Activated CD4-positive, alpha-beta T cell treated with anti-CD3 and anti-CD28 coated beads, Interleukin-2, amount 50 U/mL, for 16 hours (primary cell): ENCODE measurements around the gene EMX2.
"Not testable (repeated sequence)": the region's sequence is repeated elsewhere in the genome, so short reads cannot be mapped to it uniquely, and the experiment has no call there.

Experiments
- DNase-seq: peaks from one replicate; pipeline ENCODE4 v3.0.0-alpha.2; 2020

EMX2 gene

DNA sequence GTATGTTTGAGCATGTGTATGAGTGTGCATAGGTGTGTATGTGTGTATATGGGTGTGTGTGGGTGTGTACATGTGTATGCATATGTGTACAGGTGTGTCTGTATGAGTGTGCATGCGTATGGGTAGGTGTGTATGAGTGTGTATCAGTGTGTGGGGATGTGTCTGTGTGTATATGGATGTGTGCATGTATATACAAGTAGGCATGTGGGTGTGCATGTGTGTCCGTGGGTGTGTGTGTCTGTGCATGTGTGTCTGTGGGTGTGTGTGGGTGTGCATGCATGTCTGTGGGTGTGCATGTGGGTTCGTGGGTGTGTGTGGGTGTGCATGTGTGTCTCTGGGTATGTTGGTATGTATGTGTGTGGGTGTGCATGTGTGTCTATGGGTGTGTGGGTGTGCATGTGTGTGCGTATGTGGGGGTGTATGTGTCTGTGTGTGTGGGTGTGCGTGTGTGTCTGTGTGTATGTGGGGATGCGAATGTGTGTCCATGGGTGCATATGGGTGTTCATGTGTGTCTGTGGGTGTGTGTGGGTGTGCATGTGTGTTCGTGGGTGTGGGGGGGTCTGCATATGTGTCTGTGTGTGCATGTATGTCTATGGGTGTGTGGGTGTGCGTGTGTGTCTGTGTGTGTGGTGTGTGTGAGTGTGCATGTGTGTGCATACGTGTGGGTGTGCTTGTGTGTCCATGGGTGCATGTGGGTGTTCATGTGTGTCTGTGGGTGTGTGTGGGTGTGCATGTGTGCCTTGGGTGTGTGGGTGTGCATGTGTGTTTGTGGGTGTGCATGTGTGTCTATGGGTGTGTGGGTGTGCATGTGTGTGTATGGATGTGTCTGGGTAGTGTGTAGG, 20.6 kb downstream of the EMX2 start:
- DNase-seq = no peak

DNA sequence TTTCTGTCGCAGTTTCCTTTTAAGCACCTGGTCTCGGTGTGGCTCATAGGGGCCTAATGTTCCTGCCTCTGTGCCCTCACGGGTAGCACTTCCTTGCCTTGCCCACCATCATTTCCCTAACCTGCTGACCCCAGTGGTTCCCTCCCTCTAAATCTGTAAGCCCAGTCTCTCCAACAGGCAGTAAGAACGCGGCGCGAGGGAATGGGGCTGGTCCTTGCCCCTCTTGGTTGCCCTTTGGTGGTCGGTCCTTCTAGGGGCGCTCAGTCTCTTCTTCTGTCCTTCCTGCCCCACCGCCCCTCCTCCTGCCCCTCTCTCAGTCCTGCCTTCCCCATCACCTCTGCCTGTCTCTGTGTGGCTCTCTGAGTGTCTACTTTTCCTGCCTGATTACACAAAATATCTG, 21.2 kb downstream of the EMX2 start:
- DNase-seq = no peak

DNA sequence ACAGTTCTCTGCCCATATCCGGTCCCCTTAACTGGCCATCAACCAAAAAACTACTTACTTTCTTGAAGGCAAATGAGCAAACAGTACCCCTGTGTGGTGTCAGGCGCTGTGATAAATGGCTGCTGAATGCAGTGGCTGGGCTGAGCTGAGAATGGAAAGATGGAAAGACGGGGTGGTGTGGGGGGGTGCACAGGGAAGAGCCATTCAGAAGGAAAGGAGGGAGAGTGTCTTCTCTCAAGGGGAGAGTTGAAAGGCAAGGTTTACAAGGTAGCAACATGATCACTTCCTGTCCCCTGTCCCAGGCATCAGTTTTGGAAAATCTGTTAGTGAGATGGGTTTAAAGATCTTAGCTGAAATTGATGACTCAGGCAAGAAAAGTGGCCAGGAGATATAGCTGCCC, 22.5 kb downstream of the EMX2 start:
- DNase-seq = no peak

DNA sequence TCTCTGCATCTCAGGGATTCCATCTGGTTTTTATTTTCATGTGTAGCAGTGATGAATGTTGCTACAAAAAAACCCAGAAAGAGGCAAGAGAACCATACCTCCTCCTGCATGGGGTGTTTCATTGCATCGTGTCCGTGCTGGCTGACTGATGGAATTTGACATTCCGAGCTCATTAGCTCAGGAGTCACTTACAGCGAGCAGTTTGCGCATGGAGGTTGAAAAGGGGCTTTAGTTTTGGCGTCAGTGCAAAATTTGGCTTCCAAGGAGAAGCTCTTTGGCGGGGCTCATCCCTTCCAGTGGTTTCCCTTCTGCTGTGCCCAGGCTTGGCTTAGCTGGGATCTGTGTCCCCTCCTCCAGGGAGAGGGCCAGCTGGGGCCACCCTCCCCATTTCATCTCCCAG, 25.8 kb downstream of the EMX2 start:
- no peak for DNase-seq

DNA sequence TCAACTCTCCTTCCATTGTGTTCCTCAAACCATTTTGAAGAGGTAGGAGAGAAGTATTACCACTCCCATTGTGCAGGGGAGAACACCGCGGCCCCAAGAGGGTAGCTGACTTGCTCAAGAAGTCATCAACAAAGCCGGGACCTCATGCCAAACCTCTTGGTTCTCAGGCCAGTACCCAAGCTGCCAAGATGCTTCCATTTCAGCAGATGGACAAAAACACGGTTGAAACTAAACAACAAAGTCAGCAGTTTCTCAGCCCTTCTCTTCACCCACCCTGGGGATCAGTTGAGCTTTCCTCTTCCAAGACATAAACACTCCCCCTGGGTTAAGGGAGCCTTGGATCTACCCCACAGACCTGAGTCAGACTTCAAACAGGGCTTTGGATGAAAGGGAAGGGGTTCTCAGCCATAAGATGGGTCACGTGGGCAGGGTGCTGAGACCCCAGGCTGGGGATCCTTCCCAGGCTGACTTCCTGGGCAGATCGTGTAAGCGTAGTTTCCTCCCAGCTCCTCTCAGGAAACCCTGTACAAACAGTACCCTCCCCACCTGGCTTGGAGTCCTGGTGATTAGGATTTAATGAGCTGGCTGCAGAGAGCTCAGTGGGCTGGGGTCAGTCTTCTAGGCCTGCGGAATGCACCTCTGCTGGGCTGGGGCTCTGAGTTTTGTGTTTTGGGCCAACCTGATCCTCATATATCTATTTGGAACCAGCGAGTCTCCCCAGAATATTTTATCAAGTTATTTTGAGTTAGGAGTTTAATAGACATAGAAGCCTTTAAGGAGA, 27.3 kb downstream of the EMX2 start:
- no peak for DNase-seq

DNA sequence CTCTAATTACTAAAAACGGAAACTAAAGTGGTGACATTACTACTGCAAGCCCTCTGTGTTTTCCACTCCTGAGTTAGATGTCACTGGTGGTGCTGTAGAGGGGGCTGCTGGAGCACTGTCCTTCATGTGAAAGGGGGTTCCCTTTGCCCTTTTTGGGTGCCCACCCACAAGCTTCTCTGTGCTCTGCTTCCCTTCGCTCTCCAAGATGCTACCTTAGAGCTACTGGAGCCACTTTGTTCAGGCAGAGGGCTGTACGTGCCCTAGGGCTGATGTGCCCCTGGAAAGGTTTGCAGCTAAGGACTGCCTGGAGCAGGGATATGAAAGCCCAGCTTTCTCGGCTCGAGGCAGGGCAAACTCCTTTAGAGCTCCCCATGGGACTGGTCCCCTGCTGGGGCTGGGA, 28.3 kb downstream of the EMX2 start:
- DNase-seq = no peak

DNA sequence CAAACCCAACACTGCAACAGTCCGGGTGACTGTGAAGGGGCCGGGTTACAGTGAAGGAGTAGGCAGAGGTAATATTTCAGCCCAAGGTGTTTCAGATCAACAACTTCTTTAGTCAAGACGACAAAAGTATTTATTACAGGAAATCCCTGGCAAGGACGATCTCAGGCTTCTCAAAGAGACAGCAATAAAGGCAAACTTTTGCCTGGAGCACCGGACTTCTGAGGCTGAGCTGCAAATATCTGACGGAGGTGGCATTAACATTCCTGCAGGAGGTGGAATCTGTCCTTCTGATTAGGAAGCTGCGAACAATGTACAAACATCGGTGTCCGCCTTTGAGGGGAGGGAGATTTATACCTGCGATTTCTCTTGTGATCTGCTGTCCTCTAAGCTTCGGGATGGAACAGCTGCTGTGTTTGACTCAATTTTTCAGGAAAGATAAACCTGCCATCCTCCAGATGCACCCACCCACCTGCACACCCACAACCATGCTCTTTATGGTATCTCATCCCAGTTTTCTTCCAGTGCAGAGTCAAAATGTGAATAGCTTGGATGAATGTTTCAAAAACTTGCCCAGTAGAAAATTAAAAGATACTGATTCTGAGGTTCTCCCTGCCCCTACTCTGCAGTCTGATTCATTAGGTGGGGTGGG, 32.1 kb downstream of the EMX2 start:
- DNase-seq = no peak

DNA sequence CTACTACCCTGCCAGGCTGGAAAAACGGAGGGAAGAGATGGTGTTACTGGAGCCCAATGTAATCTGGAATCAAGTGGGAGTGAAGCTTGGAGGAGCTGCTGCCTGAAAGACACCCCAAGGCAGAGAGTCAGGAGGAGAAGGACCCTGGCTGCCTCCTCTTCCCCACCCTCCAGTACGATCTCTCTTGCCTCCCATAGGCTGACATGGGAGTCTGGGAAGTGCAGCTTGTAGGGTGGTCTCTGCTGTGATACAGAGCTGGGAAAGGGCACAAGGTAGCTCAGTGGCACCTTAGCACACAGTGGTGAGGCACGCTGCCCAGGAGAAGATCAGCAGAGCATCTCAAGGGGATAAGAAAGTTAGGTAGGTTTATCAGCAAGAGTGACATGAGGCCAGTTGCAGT, 35.9 kb downstream of the EMX2 start:
- DNase-seq = no peak

DNA sequence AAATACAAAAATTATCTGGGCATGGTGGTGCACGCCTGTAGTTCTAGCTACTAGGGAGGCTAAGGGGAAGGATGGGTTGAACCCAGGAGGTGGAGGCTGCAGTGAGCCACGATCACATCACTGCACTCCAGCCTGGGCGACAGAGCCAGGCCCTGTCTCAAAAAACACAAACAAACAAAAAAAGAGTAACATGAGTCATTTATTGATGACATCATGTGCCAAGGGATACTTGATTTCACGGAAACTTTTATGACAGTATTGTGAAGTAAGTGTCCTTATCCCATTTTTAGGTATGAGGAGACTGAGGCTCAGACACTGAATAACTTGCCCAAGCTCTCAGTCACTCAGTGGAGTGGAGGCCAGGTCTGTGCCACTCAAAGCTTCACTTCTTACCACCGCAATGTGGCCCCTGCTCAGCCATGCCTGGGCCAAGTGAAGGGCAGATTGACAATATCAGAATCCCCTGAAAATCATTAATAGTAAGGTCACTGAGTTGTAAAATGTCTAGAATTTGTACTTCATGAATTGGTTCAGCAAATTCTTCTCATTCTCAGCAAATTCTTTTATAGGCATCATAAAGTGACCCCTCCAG, 36.5 kb downstream of the EMX2 start:
- DNase-seq = no peak

DNA sequence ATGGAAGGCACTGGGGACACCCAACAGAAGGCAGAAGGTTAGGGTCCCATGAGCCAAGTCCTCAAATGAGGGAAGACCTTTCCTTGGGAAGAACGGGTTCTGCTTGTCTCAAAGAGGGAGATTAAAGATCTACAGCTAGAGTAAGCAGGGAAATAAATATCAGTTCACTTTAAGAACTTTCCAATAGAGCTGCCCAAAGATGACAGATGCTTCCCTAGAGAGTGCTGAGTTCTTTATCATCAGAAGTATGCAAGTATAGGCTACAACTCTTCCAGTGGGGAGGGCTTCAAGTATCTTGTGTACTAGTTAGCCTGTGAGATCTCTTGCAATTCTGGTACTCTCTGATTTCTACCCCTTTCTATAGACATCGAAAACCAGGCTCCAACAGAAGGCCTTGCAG, 39.4 kb downstream of the EMX2 start:
- DNase-seq = no peak

DNA sequence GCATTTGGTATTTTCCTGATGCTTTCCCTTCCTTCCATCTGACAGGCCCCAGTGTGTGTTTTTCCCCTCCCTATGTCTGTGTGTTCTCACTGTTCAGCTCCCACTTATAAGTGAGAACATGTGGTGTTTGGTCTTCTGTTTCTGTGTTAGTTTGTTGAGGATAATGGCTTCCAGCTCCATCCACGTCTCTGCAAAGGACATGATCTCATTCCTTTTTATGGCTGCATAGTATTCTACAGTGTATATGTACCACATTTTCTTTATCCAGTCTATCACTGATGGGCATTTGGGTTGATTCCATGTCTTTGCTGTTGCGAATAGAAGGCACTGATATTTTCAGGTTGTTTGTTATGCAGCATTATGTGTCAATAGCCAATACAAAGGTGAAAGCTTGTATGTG, 42.3 kb downstream of the EMX2 start:
- DNase-seq = not testable (repeated sequence)

DNA sequence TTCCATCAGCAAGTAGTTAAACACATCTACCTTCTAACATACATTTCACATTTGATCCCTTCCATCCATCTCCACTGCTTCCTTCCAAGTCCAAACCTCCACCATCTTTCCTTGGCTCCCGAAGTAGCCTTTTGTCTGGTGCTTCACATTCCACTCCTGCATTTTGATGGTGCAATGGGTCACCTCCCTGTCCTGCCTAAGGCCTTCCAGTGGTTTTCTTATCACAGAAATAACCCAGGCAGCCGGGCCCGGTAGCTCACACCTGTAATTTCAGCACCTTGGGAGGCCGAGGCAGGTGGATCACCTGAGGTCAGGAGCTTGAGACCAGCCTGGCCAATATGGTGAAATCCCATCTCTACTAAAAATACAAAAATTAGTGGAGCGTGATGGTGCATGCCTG, 44.5 kb downstream of the EMX2 start:
- no peak for DNase-seq

DNA sequence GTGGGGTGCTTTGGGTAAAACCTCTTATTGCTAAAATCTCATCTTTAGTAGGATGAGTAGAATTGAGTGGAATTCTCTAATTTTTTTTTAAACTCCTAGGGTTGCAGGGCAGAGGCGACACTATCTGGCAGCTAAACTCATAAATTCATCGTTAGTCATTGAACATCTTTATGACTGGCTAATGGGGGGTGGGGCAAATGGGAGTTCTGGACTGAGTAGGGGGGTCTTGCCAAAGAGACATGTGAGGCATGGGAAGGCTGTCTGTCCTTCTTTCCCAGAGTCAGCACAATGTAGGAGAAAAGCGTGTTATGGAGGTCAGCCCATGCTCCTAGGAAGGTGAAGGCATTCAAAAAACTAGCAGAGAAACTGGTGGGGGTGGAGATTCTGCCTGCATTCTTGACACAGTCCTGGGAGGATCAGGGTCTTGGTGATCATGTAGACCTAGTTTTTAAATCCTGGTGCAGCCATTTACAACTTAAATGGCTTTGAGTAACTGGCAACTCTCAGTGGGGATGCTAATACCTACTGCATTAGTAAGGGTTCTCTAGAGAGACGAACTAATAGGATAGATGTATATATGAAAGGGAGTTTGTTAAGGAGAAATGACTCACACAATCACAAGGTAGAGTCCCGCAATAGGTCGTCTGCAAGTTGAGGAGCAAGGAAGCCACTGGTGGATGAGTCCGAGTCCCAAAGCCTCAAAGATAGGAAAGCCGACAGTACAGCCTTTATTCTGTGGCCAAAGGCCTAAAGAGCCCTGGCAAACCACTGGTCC, 47.7 kb downstream of the EMX2 start:
- DNase-seq = no peak

DNA sequence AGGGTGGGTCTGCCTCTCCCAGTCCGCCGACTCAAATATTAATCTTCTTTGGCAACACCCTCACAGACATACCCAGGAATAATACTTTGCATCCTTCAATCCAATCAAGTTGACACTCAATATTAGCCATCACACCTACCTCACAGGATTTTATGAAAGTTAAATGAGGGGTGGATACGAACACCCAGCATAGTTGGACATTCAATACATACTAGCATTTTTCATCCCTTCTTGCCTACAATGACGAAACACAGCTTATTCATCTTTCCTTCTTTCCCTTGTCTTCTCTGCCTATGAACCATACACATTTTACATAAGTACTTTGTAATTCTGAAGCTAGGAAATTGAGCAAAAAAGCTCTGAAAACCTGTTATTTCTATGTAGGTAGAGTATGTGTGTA, 48.5 kb downstream of the EMX2 start:
- DNase-seq = no peak

DNA sequence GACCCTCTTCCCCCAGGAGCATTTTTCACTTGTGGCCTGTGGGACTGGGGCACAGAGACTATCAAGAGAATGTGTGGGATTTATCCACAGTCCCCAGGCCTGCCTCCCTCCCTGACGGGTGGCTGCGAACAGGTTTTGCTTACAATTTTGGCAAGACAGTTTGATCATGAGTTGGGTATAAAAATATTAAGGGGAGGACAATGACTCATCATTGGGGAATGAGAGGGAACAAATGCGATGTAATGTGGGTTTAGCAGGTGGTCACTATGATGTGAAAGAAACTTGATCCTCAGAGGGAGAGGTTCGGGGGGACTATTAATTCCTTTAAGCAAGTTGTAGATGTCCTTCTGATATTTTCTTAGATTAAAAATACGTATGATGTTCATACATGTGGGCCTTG, 52.2 kb downstream of the EMX2 start:
- no peak for DNase-seq

DNA sequence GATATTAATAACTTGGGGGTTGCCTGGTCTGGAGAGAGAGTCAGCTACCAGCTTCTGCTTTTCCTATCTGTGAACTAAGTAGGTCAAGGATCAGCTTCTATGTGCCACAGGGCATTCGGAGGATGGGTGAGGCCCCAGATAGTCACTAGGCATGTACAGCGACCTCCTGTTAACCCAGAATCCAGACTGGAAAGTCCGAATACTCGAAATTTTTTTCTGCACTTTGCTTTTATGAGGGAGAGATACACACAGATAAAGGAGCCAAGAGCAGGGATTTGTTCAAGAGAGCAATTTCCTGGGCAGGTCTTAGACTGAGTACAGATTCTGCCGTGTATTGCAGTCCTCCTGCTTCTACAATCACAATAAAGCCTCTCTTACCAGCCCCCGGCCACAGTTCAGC, 54.2 kb downstream of the EMX2 start:
- no peak for DNase-seq

DNA sequence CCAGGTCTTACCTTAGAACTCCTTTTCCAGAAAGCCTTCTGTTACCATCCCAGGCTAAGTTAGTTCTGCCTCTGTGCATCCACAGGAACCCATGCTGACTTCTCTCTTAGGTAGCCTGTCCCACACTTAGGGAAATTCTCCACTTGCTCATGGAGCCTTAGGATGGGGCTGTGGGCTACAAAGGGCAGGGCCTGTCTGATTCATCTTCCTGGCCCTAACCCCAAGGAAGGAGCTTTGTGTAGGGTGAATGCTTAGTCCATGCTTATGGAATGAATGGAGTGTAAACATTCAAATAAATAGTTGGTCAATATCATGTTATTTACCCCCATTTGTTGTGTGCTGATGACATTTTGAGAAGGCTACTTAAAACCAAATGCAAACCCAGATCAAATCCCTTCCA, 54.7 kb downstream of the EMX2 start:
- no peak for DNase-seq
